ENCODE measurements around the gene NDUFB10.

The NDUFB10 gene

GRCh38 chr16:1974157-1975070 is 15.1 kb downstream of the NDUFB10 start:
- Histone ChIP-seq H3K18ac (ENCODE audit: low read length) (no peak overlapping the region), H4K12ac (ENCODE audit: low read depth, low read length) (no peak overlapping the region), H3K4me1 (ENCODE audit: control insufficient read depth in 1 of 2, insufficient read depth in 2 of 2, low read length in 2 of 2) (peaks cover 16 to 18% of the 10 kb centered on the region in 2 experiments), H3K79me2 (ENCODE audit: control insufficient read depth, insufficient read depth, low read length, poor library complexity) (peaks cover 11% of the 10 kb centered on the region), H4K91ac (ENCODE audit: low read depth, low read length) (no peak overlapping the region), H3K36me3 (ENCODE audit: control insufficient read depth in 1 of 2, insufficient read depth in 2 of 2, low read length in 2 of 2) (peaks cover 44 to 46% of the 10 kb centered on the region in 2 experiments), H2BK12ac (ENCODE audit: low read length) (no peak overlapping the region), H4K8ac (ENCODE audit: low read depth, low read length) (no peak overlapping the region), H3K4me2 (ENCODE audit: low read length) (no peak overlapping the region), H2AFZ (ENCODE audit: insufficient read depth, low read length, poor library complexity) (no peak overlapping the region), H3K27me3 (ENCODE audit: insufficient read depth, low read length) (peaks cover 3% of the 10 kb centered on the region), H3K4ac (ENCODE audit: low read depth, low read length) (no peak overlapping the region), H3K79me1 (ENCODE audit: low read length) (peaks cover 7% of the 10 kb centered on the region), H2BK120ac (ENCODE audit: insufficient read depth, low read length, poor library complexity) (no peak overlapping the region), H3K4me3 (ENCODE audit: low read depth, low read length) (peak overlapping the region; percentile 9), H2AK5ac (ENCODE audit: low read length) (no peak overlapping the region), H2BK5ac (ENCODE audit: low read depth, low read length, poor library complexity) (no peak overlapping the region), H3K9ac (ENCODE audit: low read length) (no peak overlapping the region), H3K27ac (ENCODE audit: low read depth, low read length) (no peak overlapping the region), H3K14ac (ENCODE audit: low read length) (no peak overlapping the region), H3K9me3 (ENCODE audit: insufficient read depth, low read depth, low read length) (no peaks in the 10 kb centered on the region), H3K23ac (ENCODE audit: low read length) (no peak overlapping the region)
- no peak for DNase-seq
- WGBS (ENCODE audit: extremely low coverage, insufficient coverage, insufficient read length) = no CpG with 5 or more reads among the region's 42 CpGs

GRCh38 chr16:1975432-1976215 is 16.3 kb downstream of the NDUFB10 start:
- Histone ChIP-seq H3K27ac (ENCODE audit: low read depth, low read length) (no peak overlapping the region), H3K18ac (ENCODE audit: low read length) (no peak overlapping the region), H4K91ac (ENCODE audit: low read depth, low read length) (no peak overlapping the region), H4K12ac (ENCODE audit: low read depth, low read length) (no peak overlapping the region), H2BK5ac (ENCODE audit: low read depth, low read length, poor library complexity) (no peak overlapping the region), H3K9ac (ENCODE audit: low read length) (no peak overlapping the region), H3K4me3 (ENCODE audit: low read depth, low read length) (no peak overlapping the region), H3K36me3 (ENCODE audit: control insufficient read depth in 1 of 2, insufficient read depth in 2 of 2, low read length in 2 of 2) (peaks cover 44 to 46% of the 10 kb centered on the region in 2 experiments), H3K4me2 (ENCODE audit: low read length) (no peak overlapping the region), H3K4me1 (ENCODE audit: control insufficient read depth in 1 of 2, insufficient read depth in 2 of 2, low read length in 2 of 2) (peaks cover 20 to 24% of the 10 kb centered on the region in 2 experiments), H2AK5ac (ENCODE audit: low read length) (no peak overlapping the region), H3K27me3 (ENCODE audit: insufficient read depth, low read length) (peaks cover 15% of the 10 kb centered on the region), H2AFZ (ENCODE audit: insufficient read depth, low read length, poor library complexity) (no peak overlapping the region), H3K4ac (ENCODE audit: low read depth, low read length) (no peak overlapping the region), H3K9me3 (ENCODE audit: insufficient read depth, low read depth, low read length) (peaks cover 6% of the 10 kb centered on the region), H2BK12ac (ENCODE audit: low read length) (no peak overlapping the region), H4K8ac (ENCODE audit: low read depth, low read length) (no peak overlapping the region), H3K79me1 (ENCODE audit: low read length) (peaks cover 10% of the 10 kb centered on the region), H2BK120ac (ENCODE audit: insufficient read depth, low read length, poor library complexity) (no peak overlapping the region), H3K79me2 (ENCODE audit: control insufficient read depth, insufficient read depth, low read length, poor library complexity) (peaks cover 11% of the 10 kb centered on the region), H3K14ac (ENCODE audit: low read length) (no peak overlapping the region), H3K23ac (ENCODE audit: low read length) (no peak overlapping the region)
- no CpG with 5 or more reads among the region's 33 CpGs for WGBS (ENCODE audit: extremely low coverage, insufficient coverage, insufficient read length)
- DNase-seq = no peak

- Histone ChIP-seq H4K91ac (ENCODE audit: low read depth, low read length) (no peak overlapping the region), H2AK5ac (ENCODE audit: low read length) (no peak overlapping the region), H3K4me2 (ENCODE audit: low read length) (no peak overlapping the region), H3K79me2 (ENCODE audit: control insufficient read depth, insufficient read depth, low read length, poor library complexity) (peaks cover 11% of the 10 kb centered on the region), H3K4me1 (ENCODE audit: control insufficient read depth in 1 of 2, insufficient read depth in 2 of 2, low read length in 2 of 2) (peaks cover 18 to 21% of the 10 kb centered on the region in 2 experiments), H2BK120ac (ENCODE audit: insufficient read depth, low read length, poor library complexity) (no peak overlapping the region), H2BK5ac (ENCODE audit: low read depth, low read length, poor library complexity) (no peak overlapping the region), H3K4ac (ENCODE audit: low read depth, low read length) (no peak overlapping the region), H3K36me3 (ENCODE audit: control insufficient read depth in 1 of 2, insufficient read depth in 2 of 2, low read length in 2 of 2) (peaks cover 44 to 46% of the 10 kb centered on the region in 2 experiments), H2BK12ac (ENCODE audit: low read length) (no peak overlapping the region), H3K9me3 (ENCODE audit: insufficient read depth, low read depth, low read length) (peaks cover 8% of the 10 kb centered on the region), H3K18ac (ENCODE audit: low read length) (no peak overlapping the region), H3K27me3 (ENCODE audit: insufficient read depth, low read length) (peaks cover 21% of the 10 kb centered on the region), H3K23ac (ENCODE audit: low read length) (no peak overlapping the region), H3K14ac (ENCODE audit: low read length) (no peak overlapping the region), H3K79me1 (ENCODE audit: low read length) (peaks cover 10% of the 10 kb centered on the region), H4K8ac (ENCODE audit: low read depth, low read length) (no peak overlapping the region), H2AFZ (ENCODE audit: insufficient read depth, low read length, poor library complexity) (no peak overlapping the region), H4K12ac (ENCODE audit: low read depth, low read length) (no peak overlapping the region), H3K9ac (ENCODE audit: low read length) (no peak overlapping the region), H3K27ac (ENCODE audit: low read depth, low read length) (no peak overlapping the region), H3K4me3 (ENCODE audit: low read depth, low read length) (no peak overlapping the region)
- no CpG with 5 or more reads among the region's 8 CpGs for WGBS (ENCODE audit: extremely low coverage, insufficient coverage, insufficient read length)
- no peak for DNase-seq
Observed at GRCh38 chr16:1976216-1976520, 16.8 kb downstream of the NDUFB10 start.

- Histone ChIP-seq H3K4me1 (ENCODE audit: control insufficient read depth in 1 of 2, insufficient read depth in 2 of 2, low read length in 2 of 2) (peaks cover 16 to 19% of the 10 kb centered on the region in 2 experiments), H2AFZ (ENCODE audit: insufficient read depth, low read length, poor library complexity) (no peak overlapping the region), H3K9me3 (ENCODE audit: insufficient read depth, low read depth, low read length) (peaks cover 8% of the 10 kb centered on the region), H3K4me2 (ENCODE audit: low read length) (no peak overlapping the region), H3K4ac (ENCODE audit: low read depth, low read length) (no peak overlapping the region), H2BK120ac (ENCODE audit: insufficient read depth, low read length, poor library complexity) (no peak overlapping the region), H3K79me2 (ENCODE audit: control insufficient read depth, insufficient read depth, low read length, poor library complexity) (peaks cover 6% of the 10 kb centered on the region), H2BK12ac (ENCODE audit: low read length) (no peak overlapping the region), H3K14ac (ENCODE audit: low read length) (no peak overlapping the region), H3K4me3 (ENCODE audit: low read depth, low read length) (no peak overlapping the region), H3K79me1 (ENCODE audit: low read length) (peaks cover 4% of the 10 kb centered on the region), H2BK5ac (ENCODE audit: low read depth, low read length, poor library complexity) (no peak overlapping the region), H3K36me3 (ENCODE audit: control insufficient read depth in 1 of 2, insufficient read depth in 2 of 2, low read length in 2 of 2) (peaks cover 44 to 46% of the 10 kb centered on the region in 2 experiments), H3K27ac (ENCODE audit: low read depth, low read length) (no peak overlapping the region), H4K91ac (ENCODE audit: low read depth, low read length) (no peak overlapping the region), H3K18ac (ENCODE audit: low read length) (no peak overlapping the region), H4K8ac (ENCODE audit: low read depth, low read length) (no peak overlapping the region), H4K12ac (ENCODE audit: low read depth, low read length) (no peak overlapping the region), H3K23ac (ENCODE audit: low read length) (no peak overlapping the region), H2AK5ac (ENCODE audit: low read length) (no peak overlapping the region), H3K27me3 (ENCODE audit: insufficient read depth, low read length) (peaks cover 31% of the 10 kb centered on the region), H3K9ac (ENCODE audit: low read length) (no peak overlapping the region)
- no peak for DNase-seq
- no CpG with 5 or more reads among the region's 33 CpGs for WGBS (ENCODE audit: extremely low coverage, insufficient coverage, insufficient read length)
Observed at GRCh38 chr16:1976951-1977874, 17.9 kb downstream of the NDUFB10 start.
